K562 (cell line): ENCODE data around the gene MAML3. TPM values are rescaled to one million over a fixed set of nuclear protein-coding genes. Genes with fewer than 3 reads are reported as not detected.

ENCODE experiments used
- ATAC-seq: fragments of 200-7000 bp; cut with Tn5 transposase; 3 replicates; pipeline ENCODE4 v1.9.1; 2020; ENCODE audit warnings: moderate library complexity
- BruUV-seq: library from RNA; stranded (reverse); fragments of 400-500 nt; replicated peaks from 2 replicates; lab custom pipeline; 2021; lab: Mats Ljungman, UMichigan
- CTCF ChIA-PET: fragments of 300-600 bp; formaldehyde crosslinking; extraction: SDS; loops from one replicate; lab custom pipeline; 2021; ENCODE audit warnings: low intra/inter-chr PET ratio; lab: Yijun Ruan, JAX
- POLR2A ChIA-PET: fragments of 300-600, 350-650 bp; sonication (Branson Sonifier 250); formaldehyde crosslinking; extraction: SDS; loops from one replicate; lab custom pipeline; 2021; ENCODE audit warnings: antibody characterized with exemption, inconsistent platforms; lab: Yijun Ruan, JAX
- DNase-seq, 4 experiments: peaks; one replicate each; pipeline versions ENCODE4 v3.0.0 to v3.0.0-alpha.2; 2011 to 2018; ENCODE audit warnings: low spot score in 3 of 4, mixed read lengths in 3 of 4; ENCODE audit errors: extremely low read depth in 1 of 4
- FAIRE-seq: peaks from 2 replicates; lab custom pipeline; 2011; peaks lifted over from hg19 to GRCh38; lab: Jason Lieb, UNC
- H2AFZ ChIP-seq: 2 replicates; pipeline ENCODE4 v1.6.0; 2011; ENCODE audit warnings: low read depth, low read length, control low read depth, inconsistent platforms
- H3K27ac ChIP-seq: fragments of 200-600 bp; 3 replicates; pipeline ENCODE4 v1.8.0; 2011; ENCODE audit warnings: low read depth, mild to moderate bottlenecking, control low read depth, inconsistent platforms, low read length, moderate library complexity, mixed read lengths; ENCODE audit errors: extremely low read depth
- H3K27me3 ChIP-seq, 2 experiments: fragments of 300-600 bp in 1 of 2; 2 replicates in 1 of 2; 3 replicates in 1 of 2; pipeline versions ENCODE4 v1.6.0 to v1.8.0; 2011; ENCODE audit warnings: inconsistent platforms in 2 of 2, low read length in 2 of 2, mild to moderate bottlenecking in 1 of 2, mixed read lengths in 1 of 2, moderate library complexity in 1 of 2; ENCODE audit not compliant: control insufficient read depth in 2 of 2, insufficient read depth in 2 of 2
- H3K36me3 ChIP-seq: fragments of 300-600 bp; 3 replicates; pipeline ENCODE4 v1.8.0; 2011; ENCODE audit warnings: mild to moderate bottlenecking, low read length, inconsistent platforms; ENCODE audit not compliant: control insufficient read depth, insufficient read depth
- H3K4me1 ChIP-seq, 2 experiments: fragments of 200-600 bp in 1 of 2; replicated peaks in 1 of 2; 2 replicates in 1 of 2; 3 replicates in 1 of 2; pipeline versions ENCODE4 v1.5.1 to v1.8.0; 2011; ENCODE audit warnings: inconsistent platforms in 2 of 2, low read length in 2 of 2, mild to moderate bottlenecking in 1 of 2, mixed read lengths in 1 of 2, moderate library complexity in 1 of 2; ENCODE audit not compliant: control insufficient read depth in 2 of 2, insufficient read depth in 2 of 2
- H3K4me2 ChIP-seq: 2 replicates; pipeline ENCODE4 v1.6.1; 2011; ENCODE audit warnings: low read length, control low read depth, inconsistent platforms, mixed read lengths; ENCODE audit not compliant: insufficient read depth
- H3K4me3 ChIP-seq: fragments of 200-600 bp; sonication (generic), shearing (Covaris generic); 2 replicates; pipeline ENCODE4 v1.5.1; 2016; ENCODE audit warnings: control low read depth, inconsistent platforms
- H3K79me2 ChIP-seq: fragments of 200-600 bp; 3 replicates; pipeline ENCODE4 v1.8.0; 2011; ENCODE audit warnings: low read length, inconsistent platforms; ENCODE audit not compliant: control insufficient read depth, insufficient read depth
- H3K9ac ChIP-seq, 2 experiments: 2 replicates each; pipeline versions ENCODE4 v1.6.0 to v1.6.1; 2011; ENCODE audit warnings: low read depth in 2 of 2, low read length in 2 of 2, control low read depth in 1 of 2, inconsistent platforms in 1 of 2, mild to moderate bottlenecking in 1 of 2, mixed read lengths in 1 of 2; ENCODE audit not compliant: insufficient read depth in 1 of 2
- H3K9me1 ChIP-seq: one replicate; pipeline ENCODE4 v1.6.0; 2011; ENCODE audit warnings: inconsistent platforms, mild to moderate bottlenecking, low read length, moderate library complexity; ENCODE audit not compliant: control insufficient read depth, insufficient read depth
- H3K9me3 ChIP-seq: replicated peaks from 2 replicates; pipeline ENCODE4 v1.5.1; 2011; ENCODE audit warnings: low read depth, low read length, inconsistent platforms; ENCODE audit not compliant: control insufficient read depth, insufficient read depth
- H4K20me1 ChIP-seq: replicated peaks from 2 replicates; pipeline ENCODE4 v1.6.1; 2011; ENCODE audit warnings: low read length, inconsistent platforms, mixed read lengths; ENCODE audit not compliant: control insufficient read depth, insufficient read depth
- NCOA4 ChIP-seq: fragments of 450-650 bp; IDR thresholded peaks from 2 replicates; pipeline ENCODE4 v1.6.1; 2018; ENCODE audit warnings: mild to moderate bottlenecking; ENCODE audit not compliant: partially characterized antibody
- PRMT5 ChIP-seq: sonication (generic); formaldehyde crosslinking; IDR thresholded peaks from 2 replicates; pipeline ENCODE4 v1.5.0; 2020; ENCODE audit warnings: missing genetic modification reagents
- PTTG1 ChIP-seq: fragments of 450-650 bp; IDR thresholded peaks from 2 replicates; pipeline ENCODE4 v1.6.1; 2016; ENCODE audit warnings: low read depth, mild to moderate bottlenecking, missing genetic modification characterization, missing compliant biosample characterization
- RNF219 ChIP-seq: fragments of 250-450 bp; sonication (Bioruptor Pico); IDR thresholded peaks from 2 replicates; pipeline ENCODE4 v1.5.0; 2022; ENCODE audit warnings: mild to moderate bottlenecking
- TEAD4 ChIP-seq, 2 experiments: sonication (generic) in 1 of 2; formaldehyde crosslinking in 1 of 2; IDR thresholded peaks; 2 replicates each; pipeline versions ENCODE4 v1.6.1 to v1.8.0; 2012 to 2022; ENCODE audit warnings: borderline replicate concordance in 1 of 2, inconsistent platforms in 1 of 2, low read length in 1 of 2, mild to moderate bottlenecking in 1 of 2, missing genetic modification reagents in 1 of 2
- WGBS: fragments of 100-300 bp; shearing (Covaris generic); methylation state at CpG from one replicate; pipeline ENCODE4 v1.1.6; 2016; ENCODE audit warnings: low coverage, mixed read lengths; ENCODE audit not compliant: insufficient coverage; ENCODE audit errors: missing lambda C conversion rate; 5-methylcytosine and 5-hydroxymethylcytosine counted together
- in situ Hi-C: fragments of 300-500 bp; cut with MboI; formaldehyde crosslinking; loops from 4 replicates; pipeline ENCODE4 v1.15.0; 2018; ENCODE audit warnings: inconsistent platforms, mixed read lengths
- intact Hi-C: fragments of 100-400 bp; cut with micrococcal nuclease; formaldehyde crosslinking; loops from 2 replicates; pipeline ENCODE4 v1.14.2; 2022
- polyA plus RNA-seq, 8 experiments: library from polyadenylated mRNA; depleted of rRNA in 4 of 8; stranded (reverse) in 5 of 8; unstranded in 3 of 8; fragments of >200 nt; fragmentation: Nextera tagmentation in 2 of 8; fragmentation: Illumina TruSeq in 1 of 8; extraction: Ambion mirVana in 2 of 8; extraction: Trizol in 1 of 8; gene quantifications; 2 replicates each; pipeline versions ENCODE4 v1.2.1 to v1.2.3, GENCODE V29; 2011 to 2014; ENCODE audit warnings: inconsistent platforms in 1 of 8, missing spikeins in 1 of 8
- total RNA-seq, 7 experiments: library from RNA; depleted of rRNA in 6 of 7; stranded (reverse); fragments of >200 nt in 6 of 7; fragmentation: Illumina TruSeq in 2 of 7; extraction: Trizol in 2 of 7; gene quantifications; 2 replicates each; pipeline versions ENCODE4 v1.2.1 to v1.2.3, GENCODE V29; 2011 to 2021; ENCODE audit warnings: low replicate concordance in 1 of 7

The MAML3 gene
- total and polyA plus RNA-seq, 9 of the 15 experiments (the other 6 are each of a cell fraction or from before 2014, with no cell fraction given) = 0.01 to 0.55 (median 0.25) TPM

DNA sequence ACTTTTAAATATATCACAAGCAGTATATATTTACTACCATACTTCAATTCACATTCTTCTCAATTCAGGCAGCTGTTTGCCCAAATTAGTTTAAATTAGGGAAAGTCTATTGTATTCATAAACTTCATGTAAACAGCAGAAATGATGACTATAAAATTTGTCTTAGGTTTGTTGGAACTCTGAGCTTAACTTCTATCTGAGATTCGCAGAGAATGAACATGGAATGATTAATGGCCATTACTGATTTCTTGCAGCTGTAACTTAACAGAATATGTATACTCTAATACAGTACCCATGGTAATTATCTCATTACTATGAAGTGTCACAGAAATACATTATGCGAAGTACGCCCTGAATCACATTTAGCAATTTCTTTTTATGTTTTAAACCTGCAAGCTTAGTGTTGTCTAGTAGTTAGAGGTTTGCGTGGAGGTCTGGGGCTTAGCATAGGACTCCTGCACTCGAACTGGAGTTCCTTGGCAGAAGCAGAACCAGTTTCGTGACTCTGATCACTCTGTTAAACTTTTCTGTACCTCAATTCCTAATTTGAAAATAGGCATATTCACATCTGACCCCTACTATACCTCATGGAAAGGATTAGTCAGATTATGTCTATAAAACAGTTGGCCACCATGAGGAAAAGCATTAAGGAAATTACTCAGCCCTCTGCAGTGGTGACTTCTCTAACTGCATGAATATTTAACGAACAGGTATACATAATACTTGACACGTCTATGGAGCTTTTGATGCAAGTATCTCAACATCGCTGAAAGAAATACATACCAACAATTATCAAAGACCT is 245.1 kb downstream of the MAML3 start:
- 5% methylated on average over 9 of the region's 9 CpGs for WGBS
- no peak overlapping the region for H3K9ac ChIP-seq
- H3K9me1 ChIP-seq = no peaks in the 10 kb centered on the region
- H2AFZ ChIP-seq = no peak overlapping the region
- FAIRE-seq (no peak), DNase-seq (no peak), ATAC-seq (no peak)
- POLR2A ChIA-PET = interaction anchor here (0.6 kb wide), 1 partner anchor 15 kb away, joined by 3 read pairs; no protein-coding TSS in a partner anchor
- no peaks in the 10 kb centered on the region for H3K79me2 ChIP-seq
- H3K36me3 ChIP-seq = no peaks in the 10 kb centered on the region
- intact Hi-C loops (no loop called here), in situ Hi-C loops (no loop called here)
- CTCF ChIA-PET = no interaction called here
- H3K4me3 ChIP-seq = no peak overlapping the region
- H4K20me1 ChIP-seq = no peaks in the 10 kb centered on the region
- no peak overlapping the region for H3K4me2 ChIP-seq
- no peak overlapping the region for H3K27ac ChIP-seq
- H3K27me3 ChIP-seq = peaks cover 0 to 3% of the 10 kb centered on the region in 2 experiments; a peak in 1 of 5 replicates
- BruUV-seq = no TSS peak
- H3K4me1 ChIP-seq = no peaks in the 10 kb centered on the region
- H3K9me3 ChIP-seq = 0 out of 2 replicates have a peak, but pooled peaks cover 1% of the 10 kb centered on the region
- TF ChIP-seq PTTG1 (tag) (no peak), TEAD4 (IDR thresholded peaks at IDR 0.05; ENCODE audit: low read length) (no peak), TEAD4 (CRISPR knock-in tag; IDR thresholded peaks at IDR 0.05; ENCODE audit: borderline replicate concordance) (no peak), RNF219 (CRISPR knock-in tag) (no peak), PRMT5 (CRISPR knock-in tag) (no peak), NCOA4 (no peak)
